ENCODE measurements around the gene PNKD. TPM values are rescaled to one million over a fixed set of nuclear protein-coding genes. Genes with fewer than 3 reads are reported as not detected.

Gene PNKD
- total and polyA plus RNA-seq, 2 of the 8 experiments (the other 6 are each of a cell fraction or from before 2014, with no cell fraction given), result 43.9 to 65.4 TPM

DNA sequence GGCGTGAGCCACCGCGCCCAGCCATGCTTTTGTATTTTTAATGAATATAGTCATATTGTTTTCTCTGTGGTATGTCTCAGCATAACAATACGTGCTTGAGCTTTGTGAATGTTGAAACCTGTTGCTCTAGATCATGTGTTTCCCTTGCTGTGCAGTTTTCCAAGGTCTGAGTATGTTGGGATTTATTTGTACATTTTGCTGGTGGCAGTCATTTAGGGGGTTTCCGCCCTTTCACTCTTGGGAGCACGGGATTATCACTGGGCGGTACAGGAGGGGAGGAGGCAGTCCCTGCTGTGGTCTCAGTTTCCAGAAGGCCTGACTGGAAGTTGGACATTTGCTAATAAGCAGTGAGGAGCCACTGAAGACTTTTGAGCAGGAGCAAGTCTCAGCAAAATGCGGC, 61.4 kb downstream of the PNKD start:
- ChIA-PET CTCF (ENCODE audit: partially characterized antibody) (interaction anchor here (0.9 to 4.0 kb wide), 8 partner anchors 8 to 63 kb away, joined by 3 to 24 read pairs (median 8); partner anchors contain the start of genes CATIP and TMBIM1), POLR2A (ENCODE audit: partially characterized antibody) (interaction anchor here (1.2 to 2.5 kb wide), 2 partner anchors 9 to 25 kb away, joined by 3 to 13 read pairs; no protein-coding TSS in a partner anchor)
- no peaks in the 10 kb centered on the region for H3K79me1 ChIP-seq (ENCODE audit: low read depth, low read length)
- no peak overlapping the region for H2AFZ ChIP-seq (ENCODE audit: low read length)
- no peak overlapping the region for H3K4me3 ChIP-seq (ENCODE audit: extremely low read depth in 1 of 4, insufficient read depth in 2 of 4, low read depth in 3 of 4, low read length in 4 of 4)
- no peak overlapping the region for H3K27ac ChIP-seq (ENCODE audit: low read depth, low read length)
- no peaks in the 10 kb centered on the region for H3K23me2 ChIP-seq (ENCODE audit: low read depth, low read length)
- H2BK120ac ChIP-seq (replicated peaks; ENCODE audit: low read depth, low read length), result no peak overlapping the region
- H2BK15ac ChIP-seq (ENCODE audit: low read length), result no peak overlapping the region
- no peak overlapping the region for H3K56ac ChIP-seq (replicated peaks; ENCODE audit: insufficient read length, low read depth, low read length)
- H2BK12ac ChIP-seq (ENCODE audit: low read depth, low read length), result 0 out of 2 replicates have a peak overlapping the region, but pooled peaks have one; percentile 39
- no peak overlapping the region for H3K18ac ChIP-seq (ENCODE audit: extremely low read depth, low read length)
- no peak overlapping the region for H4K5ac ChIP-seq (ENCODE audit: insufficient read length, low read depth, low read length)
- peaks cover 0 to 15% (median 6%) of the 10 kb centered on the region in 4 experiments; a peak in 6 of 7 replicates for H3K4me1 ChIP-seq (replicated peaks in 1 of 4; ENCODE audit: control insufficient read depth in 3 of 4, insufficient read depth in 4 of 4, low read length in 3 of 4)
- H3K79me2 ChIP-seq (ENCODE audit: control insufficient read depth in 1 of 2, insufficient read depth in 2 of 2, low read length in 2 of 2), result no peaks in the 10 kb centered on the region
- H3K14ac ChIP-seq (ENCODE audit: insufficient read length), result no peak overlapping the region
- H3K4me2 ChIP-seq (ENCODE audit: insufficient read depth in 1 of 2, low read depth in 2 of 2, low read length in 2 of 2), result no peak overlapping the region
- FAIRE-seq, result no peak
- no peak overlapping the region for H2BK5ac ChIP-seq (ENCODE audit: low read depth, low read length)
- no peak overlapping the region for H3K9ac ChIP-seq (replicated peaks in 1 of 4; ENCODE audit: extremely low read depth in 1 of 4, low read depth in 3 of 4, low read length in 3 of 4)
- no peaks in the 10 kb centered on the region for H3K36me3 ChIP-seq (ENCODE audit: control insufficient read depth in 2 of 4, insufficient read depth in 4 of 4, low read length in 3 of 4)
- H3K23ac ChIP-seq (ENCODE audit: insufficient read length), result no peak overlapping the region
- no peak overlapping the region for H2AK5ac ChIP-seq (ENCODE audit: low read depth, low read length)
- WGBS, 2 experiments (ENCODE audit: extremely low coverage in 1 of 2, insufficient coverage in 1 of 2, insufficient read length in 1 of 2, insufficient replicate concordance in 2 of 2, low coverage in 1 of 2, low lambda C conversion rate in 2 of 2, missing lambda C conversion rate in 1 of 2), result 85% methylated on average over 8 of the region's 8 CpGs; no CpG with 5 or more reads in 1 of the 2 experiments
- no peak overlapping the region for H4K8ac ChIP-seq (ENCODE audit: extremely low read depth, insufficient read depth, low read length)
- no peaks in the 10 kb centered on the region for H4K20me1 ChIP-seq (replicated peaks in 1 of 2; ENCODE audit: control insufficient read depth in 1 of 2, insufficient read depth in 2 of 2, low read length in 2 of 2)
- no peaks in the 10 kb centered on the region for H3K9me3 ChIP-seq (ENCODE audit: insufficient read depth in 2 of 2, low read depth in 1 of 2, low read length in 1 of 2)
- no peak for DNase-seq (ENCODE audit: low read depth in 1 of 2, low spot score in 2 of 2)
- H3K4ac ChIP-seq (replicated peaks; ENCODE audit: insufficient read length, low read depth, low read length), result no peak overlapping the region
- no peaks in the 10 kb centered on the region for H3K27me3 ChIP-seq (replicated peaks in 1 of 4; ENCODE audit: control insufficient read depth in 3 of 4, extremely low read depth in 1 of 4, insufficient read depth in 3 of 4, low read length in 3 of 4)
- H4K91ac ChIP-seq (replicated peaks; ENCODE audit: insufficient read length, low read length), result no peak overlapping the region
- H2BK20ac ChIP-seq (ENCODE audit: low read length), result no peak overlapping the region
- TF ChIP-seq EP300 (IDR thresholded peaks at IDR 0.05; ENCODE audit: borderline replicate concordance in 1 of 2, low read depth in 2 of 2, low read length in 2 of 2), result no peak
- no peak for TF ChIP-seq TEAD4 (IDR thresholded peaks at IDR 0.05; ENCODE audit: low read depth, low read length)
- TF ChIP-seq SRF (IDR thresholded peaks at IDR 0.05; ENCODE audit: low read depth, low read length), result no peak
- no peak for TF ChIP-seq BACH1 (IDR thresholded peaks at IDR 0.05; ENCODE audit: low read length)
- TF ChIP-seq POLR2AphosphoS5 (IDR thresholded peaks at IDR 0.05; ENCODE audit: low read depth, low read length), result no peak
- no peak for TF ChIP-seq JUND (IDR thresholded peaks at IDR 0.05; ENCODE audit: low read length)
- no peak for TF ChIP-seq ZNF274 (IDR thresholded peaks at IDR 0.05; ENCODE audit: borderline replicate concordance, extremely low read depth, low read length)
- TF ChIP-seq NRF1 (IDR thresholded peaks at IDR 0.05; ENCODE audit: low read depth, low read length), result no peak
- TF ChIP-seq GABPA (IDR thresholded peaks at IDR 0.05; ENCODE audit: borderline replicate concordance, insufficient read depth, low read length), result no peak
- TF ChIP-seq CBX5 (IDR thresholded peaks at IDR 0.05; ENCODE audit: low read depth, low read length), result no peak
- TF ChIP-seq BRCA1 (IDR thresholded peaks at IDR 0.05; ENCODE audit: low read depth, low read length), result no peak
- no peak for TF ChIP-seq POU5F1 (IDR thresholded peaks at IDR 0.05; ENCODE audit: low read depth, low read length)
